GM18873 (cell line): ENCODE measurements around the gene LDLRAD4.
A peak's percentile ranks its signal among the peaks of the same experiment; 100 is the strongest.
"Not testable (repeated sequence)": the region's sequence is repeated elsewhere in the genome, so short reads cannot be mapped to it uniquely, and the experiment has no call there.

Experiments
- ATAC-seq: cut with Tn5 transposase; IDR thresholded peaks from one replicate; pipeline ENCODE4 v1.9.1; 2021; ENCODE audit warnings: mild to moderate bottlenecking, moderate library complexity, moderate number of reproducible peaks; ENCODE audit not compliant: unreplicated experiment, low FRiP score

Gene LDLRAD4

DNA sequence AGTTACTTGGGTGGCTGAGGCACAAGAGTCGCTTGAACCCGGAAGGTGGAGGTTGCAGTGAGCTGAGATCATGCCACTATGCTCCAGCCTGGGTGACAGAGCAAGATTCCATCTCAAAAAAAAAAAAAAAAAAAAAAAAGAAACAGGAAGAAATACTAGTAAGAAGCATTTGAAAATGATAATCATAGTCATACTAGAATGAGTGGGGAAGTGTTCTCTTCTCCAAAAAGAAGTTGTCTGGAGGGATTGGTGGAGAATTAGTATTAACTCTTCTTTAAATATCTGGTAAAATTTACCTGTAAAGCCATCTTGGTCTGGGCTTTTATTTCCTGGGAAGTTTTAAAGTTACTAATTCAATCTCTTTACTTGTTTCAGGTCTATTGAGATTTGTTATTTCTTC is 376.0 kb downstream of the LDLRAD4 start:
- no peak for ATAC-seq

DNA sequence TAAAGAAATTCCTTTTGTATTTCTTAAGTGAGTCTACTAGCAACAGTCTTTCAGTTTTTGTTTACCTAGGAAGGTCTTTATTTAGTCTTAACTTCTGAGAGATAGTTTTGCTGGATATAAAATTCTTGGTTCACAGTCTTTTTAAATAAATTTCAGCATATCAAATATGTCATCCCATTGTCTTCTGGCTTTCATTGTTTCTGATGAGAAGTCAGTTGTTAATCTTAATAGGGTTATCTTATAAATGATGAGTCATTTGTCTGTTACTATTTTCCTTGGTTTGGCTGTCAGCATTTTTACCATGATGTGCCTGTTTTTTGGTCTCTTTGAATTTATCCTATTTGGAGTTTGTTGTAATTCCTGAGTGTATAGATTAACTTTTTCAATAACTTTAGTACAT is 378.5 kb downstream of the LDLRAD4 start:
- no peak for ATAC-seq

DNA sequence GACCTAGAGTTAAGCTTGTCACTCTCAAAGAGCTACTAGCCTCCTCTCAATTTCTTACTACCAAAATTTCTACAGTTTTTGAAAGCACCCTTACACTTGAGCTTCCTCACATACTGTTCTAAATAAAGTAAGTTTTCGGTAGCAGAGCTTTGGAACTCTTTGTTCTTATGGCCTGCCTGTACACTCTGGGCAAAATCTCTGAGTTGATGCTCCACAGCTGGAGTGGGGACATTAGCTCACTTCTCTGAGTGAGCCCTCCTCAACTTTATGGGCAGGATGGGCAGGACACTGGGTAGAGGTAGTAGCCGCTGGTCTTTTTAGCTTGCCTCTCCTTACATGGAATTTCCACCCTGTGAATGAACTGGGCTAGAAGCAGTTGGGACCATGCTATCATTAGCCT is 380.0 kb downstream of the LDLRAD4 start:
- ATAC-seq = no peak

DNA sequence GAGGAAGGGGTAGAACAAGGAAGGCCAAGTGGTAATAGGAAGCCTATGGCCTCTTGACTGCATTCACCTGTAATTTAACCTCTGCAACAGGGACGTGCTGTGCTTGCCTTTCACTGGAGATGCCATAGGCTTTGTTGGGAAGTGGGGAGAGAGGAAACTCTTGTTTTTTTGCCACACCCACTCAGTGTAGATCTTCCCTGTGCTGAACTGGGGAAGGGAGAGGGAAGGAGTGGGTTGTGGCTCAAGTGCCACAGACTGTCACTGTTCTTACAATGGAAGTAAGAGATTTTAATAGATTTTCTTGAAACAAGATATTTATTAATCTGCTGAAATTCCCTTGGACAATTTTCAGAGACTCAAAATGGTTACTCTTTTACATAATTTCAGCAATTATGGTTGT is 380.5 kb downstream of the LDLRAD4 start:
- ATAC-seq = no peak

DNA sequence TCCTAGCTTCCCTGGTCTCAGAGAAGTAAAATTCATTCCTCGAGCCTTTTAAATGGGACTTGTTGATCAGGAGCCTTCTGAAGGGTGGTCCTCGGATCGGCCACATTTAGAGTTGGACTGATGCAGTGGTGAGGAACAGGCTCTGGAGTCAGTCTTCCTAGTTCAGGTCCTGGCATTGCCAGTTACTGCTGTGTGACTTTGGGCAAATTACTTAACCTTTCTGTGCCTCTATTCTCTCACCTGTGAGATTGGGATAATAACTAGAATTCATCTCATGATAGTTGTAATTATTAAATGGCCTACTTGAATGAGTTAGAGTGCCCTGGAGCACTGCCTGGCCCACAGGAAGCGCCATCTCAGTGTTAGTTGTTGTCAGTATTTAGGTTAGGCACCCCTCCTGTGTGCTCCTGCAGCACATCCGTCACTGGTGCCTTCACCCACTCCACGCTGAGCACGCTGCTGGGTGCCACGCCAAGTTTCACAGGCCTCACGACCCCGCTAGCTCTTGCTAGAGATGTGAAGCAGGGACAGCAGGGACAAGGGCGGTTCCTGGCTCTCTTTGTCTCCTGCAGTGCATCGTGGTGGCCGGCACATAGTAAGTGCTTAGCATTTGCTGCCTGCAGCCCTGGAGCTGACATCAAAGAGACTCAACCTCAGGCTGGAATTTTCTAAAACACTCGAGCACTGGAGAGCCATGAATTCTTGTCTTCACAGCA is 384.9 kb downstream of the LDLRAD4 start:
- no peak for ATAC-seq

DNA sequence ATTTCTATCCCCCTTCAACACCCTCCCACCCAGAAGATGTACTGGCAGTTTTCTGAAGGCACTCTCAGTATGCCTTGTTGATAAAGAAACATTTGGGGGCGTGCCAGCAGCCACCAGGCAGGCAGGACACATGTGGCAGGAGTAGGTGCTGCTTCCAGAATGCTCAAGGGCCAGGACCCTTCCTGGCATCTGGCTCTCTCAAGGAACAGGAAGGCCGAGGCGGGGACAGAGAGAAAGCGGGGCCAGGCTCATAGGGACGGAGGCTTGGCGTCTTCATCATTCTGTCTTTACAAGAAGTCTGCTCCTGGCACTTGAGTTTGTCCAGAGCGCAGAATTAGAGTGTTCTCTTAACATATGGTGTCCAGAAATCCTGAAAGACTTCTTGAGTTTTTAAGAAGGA is 386.2 kb downstream of the LDLRAD4 start:
- ATAC-seq = no peak

DNA sequence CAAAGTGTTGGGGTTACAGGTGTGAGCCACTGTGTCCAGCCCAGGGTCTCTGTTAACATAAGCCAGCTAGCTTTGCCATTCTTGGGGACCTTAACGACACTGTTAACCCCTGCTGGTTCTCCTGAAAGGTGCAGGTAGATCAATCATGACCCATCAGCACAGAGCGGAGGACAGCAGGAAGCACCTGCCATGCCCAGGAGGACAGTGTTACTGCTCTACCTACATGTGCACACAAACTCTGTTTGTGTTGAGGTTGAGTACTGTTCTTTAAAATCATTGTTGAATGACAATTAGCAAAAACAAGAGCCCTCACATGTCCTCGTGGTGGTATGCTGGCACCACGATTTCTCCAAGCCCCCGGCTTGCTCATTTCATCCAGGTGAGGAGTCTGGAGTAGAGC is 386.9 kb downstream of the LDLRAD4 start:
- ATAC-seq = no peak

DNA sequence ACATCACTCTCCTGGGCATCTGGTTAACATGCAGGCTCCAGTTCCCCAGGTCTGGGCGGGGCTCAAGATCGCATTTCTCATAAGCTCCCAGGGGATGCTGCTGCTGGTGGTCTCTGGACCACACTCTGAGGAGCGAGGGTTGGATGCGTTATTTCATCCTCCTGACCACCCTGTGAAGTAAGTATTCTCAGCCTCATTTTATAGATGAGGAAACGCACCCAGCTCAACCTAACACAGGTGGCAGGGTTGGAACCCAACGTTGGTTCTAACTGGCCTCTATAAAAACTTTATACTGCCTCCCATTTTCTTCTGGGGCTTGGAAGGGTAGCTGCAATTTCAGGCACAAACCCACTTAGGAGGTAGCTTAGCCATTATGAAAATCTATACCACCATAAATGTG is 387.3 kb downstream of the LDLRAD4 start:
- no peak for ATAC-seq

DNA sequence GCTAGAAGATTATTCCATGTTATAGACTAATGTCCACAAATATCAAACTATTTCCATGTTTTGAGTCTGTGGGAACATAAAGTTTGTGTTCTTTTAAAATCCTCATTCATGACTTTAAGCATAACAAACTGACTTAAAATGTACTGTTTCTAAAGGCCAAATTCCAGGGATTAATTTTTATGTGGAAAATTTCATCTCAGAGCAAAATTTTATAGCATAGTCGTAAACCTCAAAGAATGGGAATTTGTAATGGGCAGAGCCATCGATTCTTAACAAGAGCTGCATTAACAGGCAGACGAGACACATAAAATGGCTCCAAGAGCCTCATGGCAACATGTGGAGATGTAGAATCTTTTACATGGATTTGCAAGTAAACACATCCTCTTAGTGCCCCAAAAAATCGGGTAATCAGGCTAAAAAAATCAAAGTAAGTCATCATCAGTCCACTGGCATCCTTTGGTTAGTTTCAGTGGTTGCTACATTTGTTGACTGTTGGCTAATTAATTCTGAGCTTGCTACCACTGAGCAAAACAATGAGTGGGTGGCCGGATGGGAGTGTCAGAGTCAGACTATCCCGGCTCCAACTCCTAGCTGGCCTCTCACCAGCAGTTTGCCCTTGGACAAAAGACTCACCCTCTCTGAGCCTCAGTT is 388.2 kb downstream of the LDLRAD4 start:
- no peak for ATAC-seq

DNA sequence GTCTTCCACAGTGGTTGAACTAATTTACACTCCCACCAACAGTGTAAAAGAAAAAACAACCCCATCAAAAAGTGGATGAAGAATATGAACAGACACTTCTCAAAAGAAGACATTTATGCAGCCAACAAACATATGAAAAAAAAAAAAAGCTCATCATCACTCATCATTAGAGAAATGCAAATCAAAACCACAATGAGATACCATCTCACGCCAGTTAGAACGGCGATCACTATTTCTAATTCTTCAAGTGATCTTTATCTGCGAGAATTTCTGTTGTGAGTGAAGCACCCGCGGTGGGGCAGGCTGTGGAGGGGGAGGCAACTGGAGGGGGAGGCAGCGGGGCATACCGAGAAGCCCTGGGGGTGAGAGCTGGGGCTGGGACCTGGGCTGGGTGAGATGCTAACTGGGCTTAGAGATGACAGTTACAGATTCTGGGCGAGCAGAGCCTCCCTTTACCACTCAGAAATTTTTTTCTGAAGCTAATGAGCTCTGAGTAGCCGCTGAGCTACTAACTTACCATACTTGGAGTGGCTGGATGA is 389.5 kb downstream of the LDLRAD4 start:
- not testable (repeated sequence) for ATAC-seq

DNA sequence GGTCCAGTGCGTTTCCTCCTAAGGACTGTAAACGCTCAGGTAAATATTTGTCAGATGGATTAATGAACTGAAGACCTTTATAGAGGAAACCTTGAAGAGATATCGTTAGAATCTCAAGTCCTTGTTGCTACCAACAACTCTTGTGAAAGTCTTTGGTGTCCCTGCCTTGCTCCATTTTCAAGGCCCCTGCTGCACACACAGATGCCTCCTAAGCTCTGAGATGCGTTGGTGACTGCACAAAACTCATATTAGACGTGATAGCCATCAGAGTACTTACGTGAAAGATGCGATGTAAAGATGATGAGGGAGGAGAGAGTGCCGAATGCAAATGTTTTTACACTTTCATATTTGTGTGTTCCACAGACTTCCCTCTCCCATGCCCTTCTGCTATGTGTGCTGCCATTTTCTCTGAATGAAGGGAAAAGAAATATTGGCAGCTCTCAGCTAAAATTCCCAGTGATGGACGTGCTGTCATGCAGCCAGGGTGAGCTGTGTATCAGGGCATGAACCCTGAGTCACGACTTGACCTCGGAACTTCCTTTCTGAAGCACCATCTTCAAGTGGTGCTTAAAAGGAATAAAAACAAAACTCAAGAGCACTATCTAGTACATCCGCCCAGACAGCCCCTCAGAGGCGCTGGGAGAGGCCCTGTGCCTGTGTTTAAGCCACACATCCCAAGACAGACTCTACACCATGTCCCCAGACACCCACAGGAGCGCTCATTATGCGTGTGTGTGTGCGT is 390.4 kb downstream of the LDLRAD4 start:
- ATAC-seq = no peak

DNA sequence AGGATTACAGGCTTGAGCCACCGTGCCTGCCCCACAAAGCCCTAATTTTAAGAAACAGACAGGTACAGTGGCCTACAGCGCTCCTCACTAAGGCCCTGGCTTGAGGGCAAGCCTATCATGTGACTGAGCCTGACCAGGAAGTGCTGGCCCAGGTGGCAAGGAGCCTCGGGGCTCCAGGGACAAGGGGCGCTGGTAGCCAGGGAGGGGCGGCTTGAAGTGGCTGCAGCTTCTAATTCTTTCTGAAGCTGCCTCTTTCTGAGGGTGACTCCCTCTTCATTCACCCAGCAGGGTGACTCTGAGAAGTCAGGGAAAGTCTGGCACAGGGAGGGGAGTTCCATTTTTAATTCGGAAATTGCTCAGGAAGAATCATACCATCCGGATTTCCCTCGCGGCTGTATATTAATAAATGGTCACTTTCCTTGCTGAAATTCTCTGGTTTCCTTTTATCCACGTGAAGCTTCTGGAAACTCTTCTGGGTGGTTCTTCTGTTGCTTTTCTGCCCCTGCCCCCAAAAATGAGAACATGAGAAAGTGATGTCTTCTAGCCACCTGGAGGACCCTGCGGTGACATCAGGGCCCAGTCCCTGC is 392.1 kb downstream of the LDLRAD4 start:
- ATAC-seq = no peak

DNA sequence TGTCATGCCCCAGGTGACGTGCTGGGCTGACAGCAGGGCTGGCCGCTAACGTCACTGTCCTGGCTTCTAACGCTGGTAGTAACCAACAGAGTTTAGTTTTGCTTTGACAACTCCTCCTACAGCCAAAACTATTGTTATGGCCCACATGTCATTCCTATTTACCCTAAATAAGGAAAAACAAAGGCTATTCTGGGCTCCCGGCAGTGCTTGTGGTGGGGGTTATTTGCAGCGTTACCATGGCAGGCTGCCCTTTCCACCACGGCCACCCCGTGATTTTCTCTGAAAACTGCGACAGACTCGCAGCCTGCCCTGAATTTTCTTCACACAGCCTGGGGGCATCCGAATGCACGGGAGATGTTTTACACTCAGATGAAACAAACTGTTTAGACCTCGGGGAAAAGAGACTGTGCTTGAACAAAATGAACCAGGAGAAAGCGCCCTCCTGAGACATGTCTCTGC is 392.6 kb downstream of the LDLRAD4 start:
- ATAC-seq = no peak

DNA sequence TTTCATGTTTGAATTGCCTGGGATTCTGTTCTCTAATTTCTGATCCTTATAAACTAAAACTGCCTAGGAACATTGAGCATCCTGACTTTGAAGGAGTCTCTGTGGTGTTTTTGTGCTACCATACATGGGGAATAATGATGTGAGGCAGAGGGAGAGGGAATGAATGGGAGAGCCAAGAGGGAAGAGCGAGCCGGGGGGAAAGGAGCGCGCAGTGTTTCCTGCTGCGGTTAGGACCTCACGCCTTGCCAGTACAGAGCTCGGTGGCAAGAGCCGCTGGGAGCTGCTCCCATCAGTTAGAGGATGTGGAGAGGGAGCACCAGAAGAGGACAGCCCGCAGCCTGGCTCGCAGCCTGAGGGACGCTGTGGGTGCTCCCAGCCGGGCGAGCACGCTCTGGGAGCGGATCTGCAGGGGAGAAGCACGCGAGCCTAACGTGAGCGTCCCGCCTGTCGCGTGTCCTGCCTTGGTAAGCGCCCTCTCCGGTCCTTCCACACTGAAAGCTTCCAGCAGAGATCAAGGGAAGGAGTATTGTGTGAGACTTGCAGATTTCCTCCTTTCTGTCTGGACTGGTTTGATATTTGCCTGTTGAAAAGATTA is 393.1 kb downstream of the LDLRAD4 start:
- peak; percentile 6 for ATAC-seq

DNA sequence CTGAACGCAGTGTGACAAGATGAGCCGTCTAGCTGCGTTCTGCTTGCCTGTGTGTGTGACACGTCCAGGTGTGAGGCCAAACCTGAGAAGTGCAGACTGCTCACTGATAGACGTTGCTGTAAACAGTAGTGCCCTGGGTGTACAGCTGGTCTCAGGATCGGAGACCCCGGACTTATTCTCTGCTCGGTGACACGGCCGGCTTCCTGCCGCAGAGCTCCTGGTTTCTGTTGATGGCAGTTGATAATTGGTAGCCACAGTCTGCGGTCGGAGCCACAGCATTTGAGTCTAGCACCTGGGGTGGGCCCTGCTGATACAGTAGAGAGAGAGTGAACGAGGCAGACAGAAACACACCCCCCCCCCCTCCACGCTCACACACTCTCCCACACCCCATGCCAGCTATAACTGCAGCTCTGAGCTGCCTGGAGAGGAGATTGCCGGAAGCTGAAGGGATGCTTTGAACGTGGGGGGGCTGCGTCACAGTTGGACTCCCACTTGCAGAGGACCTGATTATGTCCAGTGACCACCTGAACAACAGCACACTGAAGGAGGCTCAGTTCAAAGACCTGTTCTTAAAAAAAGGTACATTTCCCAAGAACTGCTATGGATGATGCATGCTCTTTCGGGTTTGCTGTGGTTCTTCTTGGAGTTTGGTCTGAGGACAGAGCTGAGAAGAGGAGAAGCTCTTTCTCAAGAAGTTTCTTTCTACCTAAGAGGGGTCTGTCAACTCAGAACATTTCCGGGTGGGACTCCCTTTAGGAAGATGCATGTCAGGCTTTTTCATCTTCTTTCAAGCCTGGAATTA is 393.8 kb downstream of the LDLRAD4 start:
- peak; percentile 71 for ATAC-seq

DNA sequence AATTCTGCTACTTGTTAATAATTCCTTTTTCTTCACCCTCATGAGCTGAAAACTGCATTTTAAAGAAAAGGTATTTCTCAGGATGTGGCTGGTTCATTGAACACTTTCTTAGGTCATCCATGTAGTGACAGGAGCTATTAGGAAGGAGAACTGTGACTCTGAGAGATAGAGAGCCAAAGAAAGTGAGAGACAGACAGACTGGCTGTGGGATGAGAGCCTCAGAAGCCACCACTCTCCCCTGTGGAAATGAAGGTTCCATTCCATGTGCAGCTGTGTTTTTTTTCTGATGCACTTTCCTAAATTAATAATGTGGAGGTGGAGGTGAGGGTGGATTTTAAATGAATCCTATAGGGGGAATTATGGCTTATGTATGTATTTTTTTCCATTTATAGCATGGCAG is 394.5 kb downstream of the LDLRAD4 start:
- ATAC-seq = no peak

DNA sequence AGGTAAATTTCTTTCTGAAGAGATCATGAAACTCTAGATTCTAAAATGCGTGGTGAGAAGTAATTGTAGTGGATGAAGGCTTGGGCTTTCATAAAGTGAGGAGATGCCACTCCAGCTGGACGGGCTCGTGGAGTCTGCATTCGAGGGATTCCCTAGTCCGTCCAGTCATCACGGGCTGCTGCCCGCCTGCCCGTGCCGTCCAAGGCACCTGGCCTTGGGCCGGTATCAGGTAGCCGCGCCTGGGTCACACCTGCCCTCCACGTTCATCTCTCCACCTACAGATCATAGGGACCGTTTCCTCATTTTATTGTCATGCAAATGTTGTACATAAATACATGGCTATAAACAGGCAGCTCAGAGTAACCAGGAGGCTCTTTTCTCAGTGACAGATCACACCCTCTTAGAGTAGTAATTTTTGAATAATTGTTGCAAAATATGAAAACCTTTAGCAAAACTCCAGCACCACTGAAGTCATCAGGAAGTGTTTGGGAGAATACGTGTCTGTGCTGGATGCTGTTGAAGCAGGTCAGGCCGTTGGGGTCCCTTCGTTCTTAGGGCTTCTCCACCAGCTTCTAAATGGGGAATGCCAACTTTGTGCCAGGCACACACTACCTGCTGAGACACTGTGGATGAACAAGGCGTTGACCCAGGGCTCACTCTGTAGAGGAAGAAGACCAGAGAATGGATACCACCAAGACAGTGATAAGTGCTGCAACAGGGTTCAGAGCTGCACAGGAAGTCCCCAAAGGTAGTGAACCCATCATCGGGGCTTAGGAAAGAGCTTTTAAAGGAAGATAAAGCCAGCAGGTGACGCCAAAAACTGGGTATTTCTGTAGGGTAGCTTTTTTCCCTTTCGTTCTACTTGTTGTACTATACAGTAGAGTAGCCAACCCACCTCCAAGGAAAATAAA is 395.3 kb downstream of the LDLRAD4 start:
- no peak for ATAC-seq

DNA sequence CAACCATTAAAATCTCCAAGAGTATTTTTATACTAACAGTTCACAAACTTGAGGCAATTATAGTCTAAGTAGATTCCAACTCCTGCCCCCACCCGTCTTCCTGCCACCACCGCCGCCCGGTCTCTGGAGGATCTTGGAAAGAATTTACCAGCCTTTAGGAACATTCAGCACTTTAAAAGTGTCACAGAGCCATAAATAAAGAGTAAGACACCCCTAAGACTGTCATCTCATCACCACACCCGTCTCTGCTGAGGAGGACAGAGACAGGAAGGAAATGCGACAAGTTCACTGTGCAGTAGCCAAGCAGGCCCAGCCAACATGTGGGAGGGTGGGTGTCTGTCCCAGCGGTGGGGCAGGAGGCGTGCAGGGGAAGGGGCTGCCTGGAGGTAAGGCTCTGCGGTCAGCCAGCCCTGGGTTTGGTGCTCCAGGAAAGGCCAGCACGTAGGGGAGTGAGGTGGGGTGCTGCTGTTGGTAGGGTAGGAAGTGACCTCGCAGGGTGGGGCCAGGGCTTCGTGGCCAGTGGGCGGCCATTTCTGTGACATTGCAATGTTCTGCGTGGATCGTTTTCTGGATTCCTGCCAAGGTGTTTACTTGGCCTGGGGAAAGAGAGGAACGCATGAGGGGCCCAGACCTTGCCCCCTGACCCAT is 396.2 kb downstream of the LDLRAD4 start:
- no peak for ATAC-seq
